Transverse colon (tissue), 4 donors: ENCODE measurements around the gene RSPH9. TPM values are rescaled to one million over a fixed set of nuclear protein-coding genes. Genes with fewer than 3 reads are reported as not detected.

Experiments
- DNase-seq: peaks from one replicate; pipeline ENCODE4 v3.0.0-alpha.2; 2019
- H3K27ac ChIP-seq, 4 donors: fragments of 200-600 bp; sonication (generic); 2 replicates each; pipeline ENCODE4 v1.5.1; 2016 to 2018; ENCODE audit warnings: inconsistent platforms in 4 of 4
- H3K27me3 ChIP-seq: fragments of 200-600 bp; sonication (generic); 2 replicates; pipeline ENCODE4 v1.5.1; 2017; ENCODE audit warnings: inconsistent platforms
- H3K36me3 ChIP-seq, 4 donors: fragments of 200-600 bp; sonication (generic); 2 replicates each; pipeline ENCODE4 v1.5.1; 2017 to 2019; ENCODE audit warnings: inconsistent platforms in 4 of 4
- H3K4me1 ChIP-seq, 4 donors: fragments of 200-600 bp; sonication (generic); 2 replicates each; pipeline ENCODE4 v1.5.1; 2017 to 2020; ENCODE audit warnings: inconsistent platforms in 4 of 4
- H3K4me3 ChIP-seq, 4 donors: fragments of 200-600 bp; sonication (generic); 1 replicate in 1 of 4; 2 replicates in 3 of 4; pipeline versions ENCODE4 v1.5.1 to v1.6.1; 2017 to 2019; ENCODE audit warnings: inconsistent platforms in 4 of 4
- H3K9me3 ChIP-seq, 2 donors: fragments of 200-600 bp; sonication (generic); 2 replicates each; pipeline ENCODE4 v1.5.1; 2017 to 2019; ENCODE audit warnings: inconsistent platforms in 2 of 2
- CTCF ChIP-seq, 5 experiments: fragments of 200-600 bp in 3 of 5; fragments of 450-650 bp in 2 of 5; sonication (generic) in 3 of 5; IDR thresholded peaks; 1 replicate in 2 of 5; 2 replicates in 3 of 5; pipeline ENCODE4 v1.5.1; 2016 to 2017; ENCODE audit warnings: antibody characterized with exemption in 5 of 5, inconsistent platforms in 3 of 5, mild to moderate bottlenecking in 2 of 5, moderate library complexity in 1 of 5
- EP300 ChIP-seq: sonication (generic); formaldehyde crosslinking; IDR thresholded peaks from one replicate; pipeline ENCODE4 v1.6.1; 2017; ENCODE audit warnings: antibody characterized with exemption, low read depth
- POLR2A ChIP-seq: fragments of 450-650 bp; IDR thresholded peaks from one replicate; pipeline ENCODE4 v1.6.1; 2016; ENCODE audit warnings: antibody characterized with exemption, mild to moderate bottlenecking, moderate library complexity
- POLR2AphosphoS5 ChIP-seq, 3 donors: sonication (generic); formaldehyde crosslinking; IDR thresholded peaks; one replicate each; pipeline ENCODE4 v1.6.1; 2016; ENCODE audit warnings: antibody characterized with exemption in 3 of 3
- WGBS, 2 donors: methylation state at CpG; one replicate each; pipeline ENCODE4 v1.1.5; 2018; ENCODE audit warnings: low coverage in 1 of 2; 5-methylcytosine and 5-hydroxymethylcytosine counted together
- in situ Hi-C, 4 donors: fragments of 200-750 bp; cut with MboI; loops; one replicate each; pipeline versions ENCODE4 v1.15.0 to v1.15.1; 2017; ENCODE audit warnings: low sequenced_read_pairs in 3 of 4, low pct_ligation_motif_present in 1 of 4, low pct_unique_long_range_greater_than_20kb in 1 of 4
- intact Hi-C: fragments of 100-400 bp; cut with DNase I; formaldehyde crosslinking; loops from one replicate; pipeline ENCODE4 v1.15.1; 2023; ENCODE audit warnings: low total_unique reads
- total RNA-seq, 4 donors: library from RNA; depleted of rRNA; stranded (reverse); fragments of >200 nt; gene quantifications; one replicate each; pipeline ENCODE4 v1.1.0, GENCODE V29; 2016

The RSPH9 gene
- not detected for total RNA-seq

GRCh38 chr6:43644940-43645612 is at the start of gene RSPH9:
Gene RSPH9, plus strand, starts transcription at chr6:43645036. Its CDS starts 63 bp downstream, at chr6:43645099.
- intact Hi-C loops, result no loop called here
- Histone ChIP-seq H3K36me3 (peaks cover 0 to 14% (median 4%) of the 10 kb centered on the region in 4 donors), H3K9me3 (no peaks in the 10 kb centered on the region), H3K27me3 (no peaks in the 10 kb centered on the region), H3K4me1 (peaks cover 8 to 13% (median 10%) of the 10 kb centered on the region in 4 donors), H3K27ac (peak within 1 kb of the TSS; percentile 37 to 74 (median 68)), H3K4me3 (peak within 1 kb of the TSS; percentile 18 to 52 (median 33))
- in situ Hi-C loops, result no loop called here
- DNase-seq, result peak; percentile 82
- no peak for TF ChIP-seq POLR2A
- WGBS, 2 donors, result 0 to 4% methylated on average over 5 to 45 of the region's 52 CpGs

- Histone ChIP-seq H3K36me3 (peaks cover 0 to 32% (median 8%) of the 10 kb centered on the region in 4 donors), H3K9me3 (no peaks in the 10 kb centered on the region), H3K4me3 (no peak overlapping the region), H3K27ac (no peak overlapping the region), H3K27me3 (no peaks in the 10 kb centered on the region), H3K4me1 (no peaks in the 10 kb centered on the region)
- WGBS, 2 donors, result 97 to 100% methylated on average over 2 of the region's 2 CpGs
- intact Hi-C loops, result no loop called here
- DNase-seq, result no peak
- in situ Hi-C loops, result loop anchor here in 1 of 4 donors (25.0 kb wide), 1 partner anchor 487 kb away; no protein-coding TSS in a partner anchor
- no peak for TF ChIP-seq CTCF (IDR thresholded peaks at IDR 0.05)
- no peak for TF ChIP-seq POLR2AphosphoS5 (IDR thresholded peaks at IDR 0.05)
- no peak for TF ChIP-seq POLR2A
- TF ChIP-seq EP300, result no peak
Observed at GRCh38 chr6:43600595-43600994, 44.2 kb upstream of the RSPH9 start.

GRCh38 chr6:43604174-43604573 is 40.7 kb upstream of the RSPH9 start:
- 89 to 94% methylated on average over 2 of the region's 2 CpGs for WGBS, 2 donors
- in situ Hi-C loops (loop anchor here in 1 of 4 donors (25.0 kb wide), 1 partner anchor 483 kb away; no protein-coding TSS in a partner anchor), intact Hi-C loops (no loop called here)
- Histone ChIP-seq H3K4me1 (peaks cover 0 to 3% (median 0%) of the 10 kb centered on the region in 4 donors), H3K27ac (no peak overlapping the region), H3K4me3 (no peak overlapping the region), H3K36me3 (peaks cover 0 to 32% (median 8%) of the 10 kb centered on the region in 4 donors), H3K27me3 (no peaks in the 10 kb centered on the region), H3K9me3 (no peaks in the 10 kb centered on the region)
- TF ChIP-seq EP300 (no peak), POLR2A (no peak)
- DNase-seq, result no peak

- no peaks in the 10 kb centered on the region for H3K27me3 ChIP-seq
- no peak overlapping the region for H3K4me3 ChIP-seq
- no peaks in the 10 kb centered on the region for H3K9me3 ChIP-seq
- WGBS, 2 donors, result 89% methylated on average over 2 of the region's 2 CpGs
- no peak for DNase-seq
- peaks cover 0 to 3% (median 0%) of the 10 kb centered on the region in 4 donors for H3K4me1 ChIP-seq
- peaks cover 0 to 31% (median 8%) of the 10 kb centered on the region in 4 donors for H3K36me3 ChIP-seq
- in situ Hi-C loops (loop anchor here in 1 of 4 donors (25.0 kb wide), 1 partner anchor 481 kb away; no protein-coding TSS in a partner anchor), intact Hi-C loops (no loop called here)
- TF ChIP-seq CTCF (IDR thresholded peaks at IDR 0.05) (no peak), POLR2A (no peak), POLR2AphosphoS5 (IDR thresholded peaks at IDR 0.05) (no peak), EP300 (no peak)
- H3K27ac ChIP-seq, result no peak overlapping the region
Observed at GRCh38 chr6:43606019-43606418, 38.8 kb upstream of the RSPH9 start.

- Histone ChIP-seq H3K9me3 (no peaks in the 10 kb centered on the region), H3K27ac (no peak overlapping the region), H3K27me3 (no peaks in the 10 kb centered on the region), H3K4me3 (no peak overlapping the region), H3K4me1 (peaks cover 0 to 3% (median 0%) of the 10 kb centered on the region in 4 donors), H3K36me3 (peaks cover 0 to 9% (median 2%) of the 10 kb centered on the region in 4 donors)
- no peak for TF ChIP-seq EP300
- TF ChIP-seq POLR2A, result no peak
- TF ChIP-seq POLR2AphosphoS5 (IDR thresholded peaks at IDR 0.05), result no peak
- TF ChIP-seq CTCF (IDR thresholded peaks at IDR 0.05), result peak; percentile 70 to 83 (median 78)
- intact Hi-C loops, result no loop called here
- in situ Hi-C loops, result loop anchor here in 1 of 4 donors (25.0 kb wide), 1 partner anchor 479 kb away; no protein-coding TSS in a partner anchor
- DNase-seq, result peak; percentile 75
- WGBS, 2 donors, result 0 to 3% methylated on average over 4 to 5 of the region's 5 CpGs
Observed at GRCh38 chr6:43608310-43608763, 36.5 kb upstream of the RSPH9 start.
